NB4 (cell line): Measurements from ENCODE around the gene NRGN.

ENCODE experiments used
- CTCF ChIP-seq: IDR thresholded peaks from one replicate; pipeline ENCODE4 v1.5.1; 2012; ENCODE audit warnings: low read depth, low read length
- MYC ChIP-seq: IDR thresholded peaks from 2 replicates; pipeline ENCODE4 v1.6.1; 2011; ENCODE audit warnings: low read depth, low read length

- TF ChIP-seq MYC (no peak), CTCF (peak; percentile 15)
These were observed 7.0 kb downstream of the NRGN start for GRCh38 chr11:124746621-124747243.
